ENCODE results near the gene PTAFR. TPM values are rescaled to one million over a fixed set of nuclear protein-coding genes. Genes with fewer than 3 reads are reported as not detected.
A peak's percentile ranks its signal among the peaks of the same experiment; 100 is the strongest.

Gene PTAFR
- total RNA-seq, 6 experiments from 2014 or later, result 0.26 to 0.57 (median 0.43) TPM

DNA sequence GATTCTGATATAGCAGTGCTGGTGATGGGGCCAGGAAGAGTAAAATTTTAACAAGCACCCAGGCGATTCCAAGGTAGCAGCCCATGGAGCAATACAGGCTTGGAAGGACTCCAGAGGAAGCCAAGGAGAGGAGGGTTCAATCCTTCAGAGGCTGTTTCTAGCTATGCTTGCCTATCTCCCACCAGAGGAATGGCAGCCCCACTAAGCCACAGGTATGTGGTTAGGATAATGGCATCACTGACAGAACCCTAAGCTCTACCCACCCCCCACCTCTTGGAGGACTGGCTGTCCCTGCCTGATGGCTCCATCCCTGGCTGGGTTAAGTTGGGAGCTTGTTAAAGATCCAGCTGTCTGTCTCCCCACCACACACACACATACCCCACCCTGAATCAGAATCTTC lies 19.3 kb upstream of the PTAFR start:
- no peak for TF ChIP-seq CTCF (IDR thresholded peaks at IDR 0.05)
- H3K9me3 Mint-ChIP-seq, result no peaks in the 10 kb centered on the region

GRCh38 chr1:28194326-28195035 lies 18.0 kb upstream of the PTAFR start:
- H3K4me3 Mint-ChIP-seq, result no peak overlapping the region
- peaks cover 6% of the 10 kb centered on the region; the same call in 1 of the 2 replicates for H3K36me3 Mint-ChIP-seq (ENCODE audit: low read depth)
- no peak for DNase-seq
- H3K9me3 Mint-ChIP-seq, result no peaks in the 10 kb centered on the region
- H3K27me3 Mint-ChIP-seq (ENCODE audit: insufficient read depth), result peaks cover 4% of the 10 kb centered on the region
- no peak overlapping the region for H3K27ac Mint-ChIP-seq
- H3K4me1 Mint-ChIP-seq (ENCODE audit: low read depth), result peaks cover 12% of the 10 kb centered on the region
- no peak for TF ChIP-seq CTCF (IDR thresholded peaks at IDR 0.05)

More for the DNA sequence above, 19.3 kb upstream of the PTAFR start:
- no peak for DNase-seq
- no peak overlapping the region for H3K4me3 Mint-ChIP-seq
- no peak overlapping the region for H3K27ac Mint-ChIP-seq
- peaks cover 4% of the 10 kb centered on the region for H3K27me3 Mint-ChIP-seq (ENCODE audit: insufficient read depth)
- peaks cover 8% of the 10 kb centered on the region for H3K36me3 Mint-ChIP-seq (ENCODE audit: low read depth)
- H3K4me1 Mint-ChIP-seq (ENCODE audit: low read depth), result peaks cover 4% of the 10 kb centered on the region

- Mint-ChIP-seq H3K4me3 (no peak overlapping the region), H3K27ac (no peak overlapping the region), H3K36me3 (ENCODE audit: low read depth) (peaks cover 6% of the 10 kb centered on the region; the same call in 1 of the 2 replicates), H3K4me1 (ENCODE audit: low read depth) (peaks cover 12% of the 10 kb centered on the region), H3K9me3 (no peaks in the 10 kb centered on the region), H3K27me3 (ENCODE audit: insufficient read depth) (peaks cover 4% of the 10 kb centered on the region)
- no peak for TF ChIP-seq CTCF (IDR thresholded peaks at IDR 0.05)
- no peak for DNase-seq
Measured at GRCh38 chr1:28193701-28194161, 17.2 kb upstream of the PTAFR start.

- DNase-seq, result no peak
- no peak for TF ChIP-seq CTCF (IDR thresholded peaks at IDR 0.05)
- Mint-ChIP-seq H3K4me3 (no peak overlapping the region), H3K9me3 (no peaks in the 10 kb centered on the region), H3K27me3 (ENCODE audit: insufficient read depth) (peaks cover 2% of the 10 kb centered on the region), H3K4me1 (ENCODE audit: low read depth) (peaks cover 12% of the 10 kb centered on the region), H3K27ac (peak overlapping the region; percentile 46), H3K36me3 (ENCODE audit: low read depth) (no peaks in the 10 kb centered on the region)
Measured at GRCh38 chr1:28190996-28191645, 14.6 kb upstream of the PTAFR start.

DNA sequence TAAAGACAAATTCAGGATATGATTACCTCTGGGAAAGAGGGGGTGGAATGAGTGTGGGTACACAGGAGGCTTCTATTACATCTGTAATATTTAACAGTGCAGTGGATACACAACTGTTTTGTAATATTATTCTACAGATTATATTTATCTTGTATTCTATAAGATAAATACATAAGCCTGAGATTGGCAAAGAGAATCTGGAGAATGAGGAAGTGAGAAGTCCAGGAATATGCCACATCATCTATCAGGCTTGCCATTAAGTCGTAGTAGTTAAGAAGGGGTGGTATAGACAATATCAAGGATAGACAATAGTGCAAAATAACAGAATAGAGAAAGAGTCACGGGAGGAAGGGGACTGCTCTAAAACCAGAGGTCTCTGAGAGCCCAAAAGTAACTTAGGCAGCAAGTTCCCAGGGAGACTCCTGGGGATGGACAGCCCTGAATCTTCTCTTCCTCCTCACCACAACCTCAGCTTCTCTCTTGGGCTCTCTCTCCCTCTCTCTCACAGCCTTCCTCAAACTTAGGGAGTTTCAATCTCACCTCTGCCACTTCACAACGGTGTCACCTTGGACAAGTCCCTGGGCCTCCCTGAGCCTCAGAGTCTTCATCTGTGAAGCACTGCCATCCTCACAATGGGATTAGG lies 14.0 kb upstream of the PTAFR start:
- Mint-ChIP-seq H3K4me3 (no peak overlapping the region), H3K27ac (peak overlapping the region; percentile 46), H3K36me3 (ENCODE audit: low read depth) (no peaks in the 10 kb centered on the region), H3K27me3 (ENCODE audit: insufficient read depth) (peaks cover 2% of the 10 kb centered on the region), H3K9me3 (no peaks in the 10 kb centered on the region), H3K4me1 (ENCODE audit: low read depth) (peaks cover 12% of the 10 kb centered on the region)
- no peak for DNase-seq
- no peak for TF ChIP-seq CTCF (IDR thresholded peaks at IDR 0.05)

All from HFFc6 (cell line).